Hepatocyte (in vitro differentiated cells): ENCODE data around the gene IRF2.

Experiments used
- EZH2phosphoT487 ChIP-seq: fragments of 200-600 bp; sonication (generic); IDR thresholded peaks from one replicate; pipeline ENCODE4 v1.6.1; 2018; ENCODE audit warnings: antibody characterized with exemption, mild to moderate bottlenecking, low read depth, moderate library complexity; ENCODE audit not compliant: unreplicated experiment, severe bottlenecking
- TF ChIP-seq, protein P1 (sequence below): fragments of 200-600 bp; sonication (generic); IDR thresholded peaks from 2 replicates; pipeline ENCODE4 v1.5.1; 2016; ENCODE audit warnings: antibody characterized with exemption, mild to moderate bottlenecking; ENCODE audit not compliant: poor library complexity

DNA sequence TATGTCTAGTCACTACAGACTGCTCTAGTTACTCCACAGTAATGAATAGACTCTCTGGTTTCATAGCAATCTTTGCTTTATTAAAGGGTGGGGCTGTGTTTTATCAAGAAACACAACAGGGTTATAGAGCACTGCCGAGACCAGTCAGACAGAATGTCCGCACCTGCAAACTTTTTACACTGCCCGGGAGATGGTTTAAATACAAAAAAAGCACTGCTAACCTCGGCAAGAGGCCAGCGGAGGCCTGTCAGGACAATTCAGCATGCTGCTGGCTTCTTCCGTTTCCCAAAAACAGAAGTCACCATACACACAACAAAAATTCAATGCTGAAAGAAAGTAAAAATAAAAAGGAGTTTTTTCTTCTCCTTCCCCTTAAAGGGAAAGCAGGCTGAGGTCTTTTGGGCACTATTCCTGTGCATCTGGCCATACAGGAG lies 67.4 kb downstream of the IRF2 start:
- TF ChIP-seq, protein P1, sequence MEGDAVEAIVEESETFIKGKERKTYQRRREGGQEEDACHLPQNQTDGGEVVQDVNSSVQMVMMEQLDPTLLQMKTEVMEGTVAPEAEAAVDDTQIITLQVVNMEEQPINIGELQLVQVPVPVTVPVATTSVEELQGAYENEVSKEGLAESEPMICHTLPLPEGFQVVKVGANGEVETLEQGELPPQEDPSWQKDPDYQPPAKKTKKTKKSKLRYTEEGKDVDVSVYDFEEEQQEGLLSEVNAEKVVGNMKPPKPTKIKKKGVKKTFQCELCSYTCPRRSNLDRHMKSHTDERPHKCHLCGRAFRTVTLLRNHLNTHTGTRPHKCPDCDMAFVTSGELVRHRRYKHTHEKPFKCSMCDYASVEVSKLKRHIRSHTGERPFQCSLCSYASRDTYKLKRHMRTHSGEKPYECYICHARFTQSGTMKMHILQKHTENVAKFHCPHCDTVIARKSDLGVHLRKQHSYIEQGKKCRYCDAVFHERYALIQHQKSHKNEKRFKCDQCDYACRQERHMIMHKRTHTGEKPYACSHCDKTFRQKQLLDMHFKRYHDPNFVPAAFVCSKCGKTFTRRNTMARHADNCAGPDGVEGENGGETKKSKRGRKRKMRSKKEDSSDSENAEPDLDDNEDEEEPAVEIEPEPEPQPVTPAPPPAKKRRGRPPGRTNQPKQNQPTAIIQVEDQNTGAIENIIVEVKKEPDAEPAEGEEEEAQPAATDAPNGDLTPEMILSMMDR: no peak
- TF ChIP-seq EZH2phosphoT487: no peak
